Upper lobe of right lung (tissue), 1 donor: ENCODE results near the gene UPB1. TPM values are rescaled to one million over a fixed set of nuclear protein-coding genes. Genes with fewer than 3 reads are reported as not detected.

Source experiments
- ATAC-seq: fragments of 200-7000 bp; cut with Tn5 transposase; one replicate; pipeline ENCODE4 v1.9.1; 2020; ENCODE audit warnings: mild to moderate bottlenecking, moderate library complexity
- DNase-seq: peaks from one replicate; pipeline ENCODE4 v3.0.0-alpha.2; 2020
- H3K27ac ChIP-seq: fragments of 200-600 bp; one replicate; pipeline ENCODE4 v1.8.0; 2022
- H3K27me3 ChIP-seq: fragments of 200-600 bp; one replicate; pipeline ENCODE4 v1.8.0; 2022; ENCODE audit warnings: mild to moderate bottlenecking
- H3K36me3 ChIP-seq: fragments of 200-600 bp; one replicate; pipeline ENCODE4 v1.8.0; 2022
- H3K4me1 ChIP-seq: fragments of 200-600 bp; one replicate; pipeline ENCODE4 v1.8.0; 2022
- H3K4me3 ChIP-seq: fragments of 200-600 bp; one replicate; pipeline ENCODE4 v1.8.0; 2022; ENCODE audit warnings: mild to moderate bottlenecking
- H3K9me3 ChIP-seq: fragments of 200-600 bp; one replicate; pipeline ENCODE4 v1.8.0; 2022
- CTCF ChIP-seq: fragments of 200-600 bp; IDR thresholded peaks from one replicate; pipeline ENCODE4 v1.8.0; 2022; ENCODE audit warnings: antibody characterized with exemption
- intact Hi-C: fragments of 100-400 bp; cut with DNase I; formaldehyde crosslinking; loops from one replicate; pipeline ENCODE4 v1.11.0; 2022
- total RNA-seq: library from RNA; stranded (reverse); fragmentation: NEBNext Ultra II Directional; extraction: Animal tissue kit (Norgen Biotek cat#: 25700); gene quantifications from one replicate; pipeline ENCODE4 v1.2.1, GENCODE V29; 2021
- donor health status: DM: no; HTN: yes; CAD: no; lungs with severe emphysema.

UPB1 gene
- total RNA-seq, 1 donor from 2014 or later: 1.5 TPM

DNA sequence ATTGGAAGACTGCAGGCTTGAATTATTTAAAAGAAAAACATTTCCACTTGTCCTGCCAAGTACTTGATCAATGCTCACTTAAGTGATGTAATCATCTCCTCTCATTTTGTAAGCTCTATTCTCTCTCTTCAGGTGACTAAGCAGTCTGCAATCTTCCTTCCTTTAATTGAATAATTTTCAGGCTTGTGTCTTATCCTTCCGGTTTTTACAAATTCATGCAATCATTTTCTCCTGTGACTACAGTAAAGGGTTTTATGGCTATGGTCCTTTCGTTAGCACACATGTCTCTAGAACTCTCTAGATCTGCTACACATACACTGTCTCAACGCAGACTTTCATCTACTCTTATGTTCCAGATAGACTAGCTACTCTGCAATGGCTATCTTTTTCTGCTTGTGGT is 12.6 kb upstream of the UPB1 start:
- peak; percentile 66 for ATAC-seq
- Histone ChIP-seq H3K27me3 (no peaks in the 10 kb centered on the region), H3K27ac (no peak overlapping the region)

DNA sequence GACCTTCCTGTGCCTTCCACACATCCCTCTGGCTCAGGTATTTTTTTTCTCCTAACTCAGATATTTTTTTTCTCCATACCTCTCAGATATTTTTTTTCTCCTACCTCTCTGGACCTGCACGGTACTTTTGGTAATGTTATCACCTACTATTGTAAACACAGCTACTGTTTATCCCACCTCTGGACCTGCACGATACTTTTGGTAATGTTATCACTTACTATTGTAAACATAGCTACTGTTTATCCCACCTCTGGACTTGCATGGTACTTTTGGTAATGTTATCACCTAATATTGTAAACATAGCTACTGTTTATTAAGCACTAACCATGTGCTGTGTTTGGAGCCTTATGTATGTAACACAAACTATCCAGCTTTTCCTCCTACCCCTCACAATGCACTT is 12.1 kb upstream of the UPB1 start:
- H3K36me3 ChIP-seq: no peaks in the 10 kb centered on the region
- no peaks in the 10 kb centered on the region for H3K9me3 ChIP-seq
- DNase-seq (no peak), ATAC-seq (no peak)
- no peak overlapping the region for H3K4me3 ChIP-seq
- H3K4me1 ChIP-seq: peaks cover 19% of the 10 kb centered on the region
- intact Hi-C loops: no loop called here
- no peaks in the 10 kb centered on the region for H3K27me3 ChIP-seq
- H3K27ac ChIP-seq: no peak overlapping the region
- no peak for TF ChIP-seq CTCF

More for the DNA sequence above, 12.6 kb upstream of the UPB1 start:
- intact Hi-C loops: no loop called here
- DNase-seq: no peak
- no peaks in the 10 kb centered on the region for H3K36me3 ChIP-seq
- TF ChIP-seq CTCF: no peak
- no peaks in the 10 kb centered on the region for H3K9me3 ChIP-seq
- H3K4me1 ChIP-seq: peaks cover 19% of the 10 kb centered on the region
- no peak overlapping the region for H3K4me3 ChIP-seq

DNA sequence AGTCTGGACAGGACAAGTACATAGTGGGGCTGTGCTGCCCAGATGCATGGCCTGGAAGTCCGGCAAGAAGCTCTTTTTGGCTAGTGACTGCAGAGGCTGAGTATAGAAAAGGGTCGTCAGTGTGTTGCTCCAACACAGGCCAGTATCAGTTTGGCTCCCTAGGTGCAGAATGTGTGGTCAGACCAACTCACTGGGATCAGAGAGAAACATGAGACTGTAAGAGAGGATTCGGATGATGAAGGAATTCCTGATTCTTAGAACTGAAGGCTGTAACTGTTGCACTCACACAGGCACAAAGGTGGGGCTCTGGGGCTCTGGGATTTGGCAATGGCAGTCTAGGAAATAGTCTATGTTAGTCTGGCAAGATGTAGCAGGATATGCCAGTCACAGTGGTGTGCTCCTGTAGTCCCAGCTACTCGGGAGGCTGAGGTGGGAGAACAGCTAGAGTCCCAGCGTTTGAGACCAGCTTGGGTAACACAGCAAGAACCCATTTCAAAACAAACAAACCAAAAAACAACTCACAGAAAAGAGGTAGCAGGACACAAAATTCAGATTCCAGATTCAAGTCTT is 11.1 kb upstream of the UPB1 start:
- TF ChIP-seq CTCF: no peak
- Histone ChIP-seq H3K4me1 (peaks cover 19% of the 10 kb centered on the region), H3K4me3 (no peak overlapping the region), H3K36me3 (no peaks in the 10 kb centered on the region), H3K9me3 (no peaks in the 10 kb centered on the region), H3K27ac (no peak overlapping the region), H3K27me3 (no peaks in the 10 kb centered on the region)
- DNase-seq: no peak
- intact Hi-C loops: no loop called here
- ATAC-seq: no peak

DNA sequence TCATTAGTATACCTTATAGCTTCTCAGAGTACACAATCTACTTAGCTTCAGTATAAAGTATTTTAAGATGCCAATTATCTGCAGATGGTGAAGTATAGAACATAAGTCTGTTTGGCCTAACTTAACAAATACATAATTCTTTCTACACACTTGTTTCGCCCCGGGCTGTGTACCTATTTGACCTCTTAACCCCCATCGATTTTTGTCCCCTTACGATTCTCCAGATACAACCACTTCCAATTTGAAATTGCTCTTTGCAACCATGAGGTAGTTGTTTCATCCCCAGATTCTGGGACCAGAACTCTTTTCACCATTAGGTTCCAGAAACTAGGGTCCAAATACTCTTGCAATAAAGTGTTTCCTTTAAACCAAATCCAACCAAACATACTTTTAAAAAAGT is 10.0 kb upstream of the UPB1 start:
- Histone ChIP-seq H3K9me3 (no peaks in the 10 kb centered on the region), H3K36me3 (no peaks in the 10 kb centered on the region), H3K4me3 (no peak overlapping the region), H3K27me3 (no peaks in the 10 kb centered on the region), H3K27ac (no peak overlapping the region), H3K4me1 (peaks cover 19% of the 10 kb centered on the region)
- intact Hi-C loops: no loop called here
- no peak for TF ChIP-seq CTCF
- no peak for ATAC-seq
- DNase-seq: no peak

DNA sequence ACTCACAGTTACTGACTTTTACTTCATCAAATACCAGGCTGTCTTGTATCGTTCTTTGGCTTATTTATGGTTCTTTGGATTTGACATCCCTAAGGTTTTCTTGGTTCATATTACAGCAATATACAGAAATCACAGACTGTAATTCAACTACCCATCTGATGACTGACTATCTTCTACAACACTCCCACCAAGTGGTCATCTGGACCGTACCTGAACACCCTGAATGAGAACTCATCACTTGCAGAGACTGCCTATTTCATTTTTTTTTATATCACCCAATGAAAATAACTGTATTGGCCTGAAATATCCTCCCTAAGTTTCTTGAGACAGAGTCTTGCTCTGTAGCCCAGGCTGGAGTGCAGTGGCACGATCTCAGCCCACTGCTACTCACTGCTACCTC is 9.5 kb upstream of the UPB1 start:
- H3K27me3 ChIP-seq: no peaks in the 10 kb centered on the region
- intact Hi-C loops: no loop called here
- H3K27ac ChIP-seq: no peak overlapping the region
- peak; percentile 35 for TF ChIP-seq CTCF
- H3K4me1 ChIP-seq: peaks cover 19% of the 10 kb centered on the region
- ATAC-seq (no peak), DNase-seq (no peak)
- no peaks in the 10 kb centered on the region for H3K36me3 ChIP-seq
- no peaks in the 10 kb centered on the region for H3K9me3 ChIP-seq
- H3K4me3 ChIP-seq: no peak overlapping the region

GRCh38 chr22:24486501-24486921 is 8.6 kb upstream of the UPB1 start:
- Histone ChIP-seq H3K27me3 (no peaks in the 10 kb centered on the region), H3K36me3 (no peaks in the 10 kb centered on the region), H3K4me1 (peaks cover 16% of the 10 kb centered on the region), H3K4me3 (no peak overlapping the region), H3K9me3 (no peaks in the 10 kb centered on the region), H3K27ac (no peak overlapping the region)
- no peak for TF ChIP-seq CTCF
- intact Hi-C loops: no loop called here
- no peak for DNase-seq
- no peak for ATAC-seq
